Hindlimb muscle (tissue), 1 donor: ENCODE data around the gene CLMP. TPM values are rescaled to one million over a fixed set of nuclear protein-coding genes. Genes with fewer than 3 reads are reported as not detected.
A peak's percentile ranks its signal among the peaks of the same experiment; 100 is the strongest.
"Not testable (repeated sequence)": the region's sequence is repeated elsewhere in the genome, so short reads cannot be mapped to it uniquely, and the experiment has no call there.

Source experiments
- DNase-seq: peaks from one replicate; pipeline ENCODE4 v3.0.0-alpha.2; 2013
- polyA plus RNA-seq: library from polyadenylated mRNA; unstranded; fragments of 120-200 nt; gene quantifications from one replicate; pipeline ENCODE4 v1.2.1, GENCODE V29; 2013; ENCODE audit not compliant: insufficient read length

Gene CLMP
- polyA plus RNA-seq, 1 donor = 12.5 TPM

- DNase-seq = no peak
These were observed 22.8 kb upstream of the CLMP start for GRCh38 chr11:123217897-123218296.

- no peak for DNase-seq
These were observed 21.2 kb upstream of the CLMP start for GRCh38 chr11:123216249-123216648.

- DNase-seq = no peak
These were observed 19.9 kb upstream of the CLMP start for GRCh38 chr11:123214940-123215339.

- no peak for DNase-seq
These were observed 19.3 kb upstream of the CLMP start for GRCh38 chr11:123214396-123214795.

GRCh38 chr11:123213307-123213771 is 18.3 kb upstream of the CLMP start:
- DNase-seq = no peak

- DNase-seq = no peak
These were observed 17.4 kb upstream of the CLMP start for GRCh38 chr11:123212406-123212805.

GRCh38 chr11:123211981-123212380 is 16.9 kb upstream of the CLMP start:
- no peak for DNase-seq

GRCh38 chr11:123211149-123211852 is 16.3 kb upstream of the CLMP start:
- DNase-seq = no peak

- DNase-seq = no peak
These were observed 14.5 kb upstream of the CLMP start for GRCh38 chr11:123209591-123209990.

GRCh38 chr11:123206791-123207434 is 11.9 kb upstream of the CLMP start:
- peak; percentile 45 for DNase-seq

GRCh38 chr11:123206055-123206454 is 11.0 kb upstream of the CLMP start:
- not testable (repeated sequence) for DNase-seq

- no peak for DNase-seq
These were observed 8.9 kb upstream of the CLMP start for GRCh38 chr11:123203934-123204333.

- DNase-seq = no peak
These were observed 8.4 kb upstream of the CLMP start for GRCh38 chr11:123203471-123203870.

- DNase-seq = peak; percentile 33
These were observed 7.4 kb upstream of the CLMP start for GRCh38 chr11:123202155-123203151.

GRCh38 chr11:123200264-123200663 is 5.2 kb upstream of the CLMP start:
- DNase-seq = no peak

- DNase-seq = no peak
These were observed 2.7 kb upstream of the CLMP start for GRCh38 chr11:123197711-123198110.

GRCh38 chr11:123196060-123196714 is 1.1 kb upstream of the CLMP start:
- DNase-seq = no peak

GRCh38 chr11:123194337-123195187 is 486 bp downstream of the CLMP start:
- DNase-seq = peak; percentile 56

- DNase-seq = no peak
These were observed 1.3 kb downstream of the CLMP start for GRCh38 chr11:123193742-123194141.

GRCh38 chr11:123191939-123192338 is 3.1 kb downstream of the CLMP start:
- DNase-seq = no peak

- DNase-seq = no peak
These were observed 4.5 kb downstream of the CLMP start for GRCh38 chr11:123190518-123190917.
